ENCODE results near the gene SEMA3F. TPM values are rescaled to one million over a fixed set of nuclear protein-coding genes. Genes with fewer than 3 reads are reported as not detected.

The SEMA3F gene
- total RNA-seq, 1 donor from 2014 or later: 12.3 TPM

- intact Hi-C loops (cut with DNase I): no loop called here
- ATAC-seq (no peak), DNase-seq (ENCODE audit: missing footprints) (peak; percentile 53)
Observed at GRCh38 chr3:50127251-50127691, 27.9 kb upstream of the SEMA3F start.

DNA sequence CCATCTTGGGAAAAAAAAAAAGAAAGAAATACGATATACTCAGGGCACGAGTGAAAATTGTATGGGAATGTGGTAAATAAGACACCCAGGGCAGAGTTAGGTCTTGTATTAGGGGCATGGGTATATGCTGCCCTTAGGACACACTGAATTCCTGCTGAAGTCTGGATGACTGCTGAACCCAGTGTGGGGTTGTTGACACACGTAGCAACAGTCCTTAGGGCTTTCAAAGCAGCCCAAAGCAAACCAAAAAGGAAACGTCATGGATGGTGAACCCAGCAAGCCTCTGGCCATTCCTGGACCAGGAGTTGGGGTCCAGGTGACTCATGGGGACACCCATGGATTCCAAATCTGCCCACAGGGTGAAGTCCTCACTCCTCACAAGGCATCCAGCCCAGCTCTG lies 27.1 kb upstream of the SEMA3F start:
- DNase-seq (ENCODE audit: missing footprints) (no peak), ATAC-seq (no peak)
- intact Hi-C loops (cut with DNase I): no loop called here

- DNase-seq (ENCODE audit: missing footprints) (peak; percentile 2), ATAC-seq (no peak)
- intact Hi-C loops (cut with DNase I): no loop called here
Observed at GRCh38 chr3:50130436-50130835, 24.7 kb upstream of the SEMA3F start.

GRCh38 chr3:50132421-50133282 lies 22.5 kb upstream of the SEMA3F start:
- DNase-seq (ENCODE audit: missing footprints) (peak; percentile 31), ATAC-seq (no peak)
- intact Hi-C loops (cut with DNase I): no loop called here

DNA sequence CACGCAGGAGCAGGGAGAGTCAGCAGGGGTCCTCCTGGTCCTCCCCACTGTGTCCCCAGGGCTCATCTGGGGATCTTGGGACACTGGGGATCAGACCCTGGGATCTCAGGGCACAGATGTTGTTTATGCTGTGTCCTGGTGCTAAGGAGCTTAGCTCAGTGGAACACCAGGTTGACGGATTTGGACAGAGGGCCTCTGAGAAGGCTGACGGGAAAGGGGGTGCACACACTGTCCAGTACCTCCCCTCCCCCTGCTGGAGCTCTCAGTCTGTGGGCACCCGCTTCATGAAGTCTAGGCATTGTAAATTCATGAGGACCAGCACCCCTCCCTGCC lies 21.9 kb upstream of the SEMA3F start:
- ATAC-seq (no peak), DNase-seq (ENCODE audit: missing footprints) (no peak)
- intact Hi-C loops (cut with DNase I): no loop called here

DNA sequence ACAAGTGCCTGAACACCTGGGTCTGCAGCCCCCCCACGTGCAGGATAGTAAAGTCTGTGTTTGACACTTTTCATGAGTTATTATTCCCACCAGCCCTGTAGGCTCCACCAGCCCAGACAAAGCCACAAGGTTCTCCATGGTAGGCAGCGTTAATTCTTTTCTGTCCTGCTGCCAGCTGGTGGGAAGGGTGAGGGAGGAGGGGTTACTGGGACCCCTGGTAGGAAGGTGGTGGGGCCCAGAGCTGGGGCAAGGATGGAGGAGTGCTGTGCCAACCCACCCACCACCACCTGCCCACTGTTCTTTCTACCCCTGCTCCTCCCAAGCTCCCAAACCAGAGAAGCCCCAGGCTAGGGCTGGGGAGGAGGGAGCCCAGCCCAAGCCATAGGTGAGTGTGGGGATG lies 20.8 kb upstream of the SEMA3F start:
- DNase-seq (ENCODE audit: missing footprints) (peak; percentile 8), ATAC-seq (no peak)

DNA sequence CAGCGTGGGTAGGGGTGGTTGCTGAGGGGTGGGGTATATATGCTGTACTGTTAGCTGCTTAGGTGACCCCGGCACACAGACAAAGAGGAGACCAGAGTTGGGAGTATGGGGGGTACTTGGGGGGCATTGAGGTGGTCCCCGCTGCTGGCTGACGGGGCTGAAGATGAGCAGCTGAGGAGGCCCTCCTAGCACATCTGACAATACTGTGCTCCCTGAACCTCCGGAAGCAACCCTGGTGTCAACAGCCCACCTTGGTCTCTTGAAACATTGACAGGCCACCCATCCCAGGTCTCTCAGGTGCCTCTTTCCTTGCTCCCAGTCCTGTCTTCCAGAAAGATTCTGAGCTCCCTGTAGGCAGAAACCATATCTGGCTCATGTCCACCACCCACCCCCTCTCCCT lies 19.2 kb upstream of the SEMA3F start:
- ATAC-seq (no peak), DNase-seq (ENCODE audit: missing footprints) (peak; percentile 5)
- intact Hi-C loops (cut with DNase I): no loop called here

More for the DNA sequence above, 20.8 kb upstream of the SEMA3F start:
- intact Hi-C loops (cut with DNase I): no loop called here

- intact Hi-C loops (cut with DNase I): no loop called here
- ATAC-seq (peak; percentile 70), DNase-seq (ENCODE audit: missing footprints) (peak; percentile 39)
Observed at GRCh38 chr3:50136714-50137405, 18.3 kb upstream of the SEMA3F start.

- intact Hi-C loops (cut with DNase I): no loop called here
- DNase-seq (ENCODE audit: missing footprints) (peak; percentile 15), ATAC-seq (no peak)
Observed at GRCh38 chr3:50137531-50137930, 17.6 kb upstream of the SEMA3F start.

DNA sequence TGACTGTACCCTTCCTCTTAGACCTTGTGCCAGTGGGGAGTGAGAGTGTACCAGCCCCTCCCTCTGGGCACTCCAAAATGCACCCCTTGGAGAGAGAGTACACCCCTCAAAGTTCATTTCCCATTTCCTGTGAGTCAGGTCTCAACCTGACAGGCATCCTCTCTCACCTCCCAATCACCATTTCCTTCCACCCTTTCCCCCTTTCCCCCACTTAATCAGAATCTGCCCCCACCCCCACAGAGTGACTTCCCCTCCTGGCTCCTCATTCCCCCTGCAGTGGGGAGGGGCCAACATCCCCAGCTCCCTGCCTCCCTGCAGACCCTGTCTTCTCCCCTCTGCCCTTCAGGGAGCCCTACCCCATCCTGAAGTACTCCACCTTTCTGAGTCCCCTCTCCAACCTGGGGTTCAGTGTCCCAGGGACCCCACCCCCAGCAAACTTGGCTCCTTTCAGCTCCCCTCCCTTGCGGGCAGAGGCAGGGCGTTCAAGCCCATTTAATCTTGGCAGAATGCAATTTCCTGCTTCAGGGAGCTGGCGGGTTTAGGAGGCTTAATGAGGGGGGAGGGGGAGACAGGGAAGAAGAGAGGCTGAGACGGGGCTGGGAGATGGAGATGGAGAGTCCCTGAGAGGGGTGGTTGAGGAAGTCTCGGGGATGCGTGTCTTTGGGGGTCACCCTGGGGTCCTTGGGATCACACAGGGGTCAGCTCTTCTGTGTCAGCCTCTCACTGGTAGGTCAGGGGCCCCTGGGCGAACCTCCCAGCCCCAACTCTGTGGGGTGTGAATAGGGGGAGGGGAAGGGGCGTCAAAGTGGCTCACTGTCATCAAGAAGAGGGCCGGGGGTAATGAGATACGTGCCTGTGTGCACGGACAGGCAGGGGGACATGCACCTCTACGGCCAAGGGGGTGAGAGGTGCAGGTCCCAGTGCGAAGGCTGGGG lies 16.6 kb upstream of the SEMA3F start:
- intact Hi-C loops (cut with DNase I): no loop called here
- no peak for ATAC-seq
- DNase-seq (ENCODE audit: missing footprints): peak; percentile 4

GRCh38 chr3:50139308-50139707 lies 15.8 kb upstream of the SEMA3F start:
- intact Hi-C loops (cut with DNase I): no loop called here
- ATAC-seq (no peak), DNase-seq (ENCODE audit: missing footprints) (no peak)

DNA sequence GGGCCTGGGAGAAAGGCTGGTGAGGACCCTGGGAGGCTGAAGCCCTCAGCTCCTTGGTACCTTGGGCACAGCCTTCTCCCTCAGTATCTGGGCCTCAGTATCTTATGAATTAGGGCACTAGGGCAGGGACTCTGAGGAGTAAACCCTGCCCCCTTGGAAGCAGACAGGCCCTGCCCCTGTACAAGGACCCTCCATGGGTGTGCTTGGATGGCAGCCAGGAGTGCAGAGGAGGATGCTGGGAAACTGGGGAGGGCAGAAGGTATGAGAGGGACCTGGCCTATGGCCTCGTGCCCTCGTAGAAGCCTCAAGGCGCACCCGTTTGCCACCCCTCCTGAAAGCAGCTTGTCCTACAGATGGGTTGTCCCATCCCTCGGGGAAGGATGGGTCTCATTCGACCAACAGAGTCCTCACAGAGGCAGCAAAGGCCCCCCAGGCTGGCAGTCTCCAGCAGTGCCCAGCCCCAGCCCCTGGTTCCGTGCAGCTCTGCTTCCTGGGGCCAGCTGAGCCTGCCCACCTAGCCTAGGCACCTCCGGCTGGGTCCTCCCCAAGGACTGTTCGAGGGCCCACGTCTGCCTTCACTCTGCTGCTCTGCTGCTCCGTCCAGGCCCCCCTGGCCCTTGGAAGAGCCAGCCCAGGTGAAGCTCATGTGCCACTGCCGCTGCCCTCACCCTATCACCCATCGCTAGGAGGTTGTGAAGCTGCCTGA lies 15.3 kb upstream of the SEMA3F start:
- intact Hi-C loops (cut with DNase I): no loop called here
- ATAC-seq (no peak), DNase-seq (ENCODE audit: missing footprints) (no peak)

- intact Hi-C loops (cut with DNase I): no loop called here
Observed at GRCh38 chr3:50140990-50141389, 14.1 kb upstream of the SEMA3F start.

GRCh38 chr3:50146316-50146901 lies 8.7 kb upstream of the SEMA3F start:
- no peak for DNase-seq (ENCODE audit: missing footprints)

More at GRCh38 chr3:50140990-50141389, 14.1 kb upstream of the SEMA3F start:
- no peak for DNase-seq (ENCODE audit: missing footprints)
- no peak for ATAC-seq

DNA sequence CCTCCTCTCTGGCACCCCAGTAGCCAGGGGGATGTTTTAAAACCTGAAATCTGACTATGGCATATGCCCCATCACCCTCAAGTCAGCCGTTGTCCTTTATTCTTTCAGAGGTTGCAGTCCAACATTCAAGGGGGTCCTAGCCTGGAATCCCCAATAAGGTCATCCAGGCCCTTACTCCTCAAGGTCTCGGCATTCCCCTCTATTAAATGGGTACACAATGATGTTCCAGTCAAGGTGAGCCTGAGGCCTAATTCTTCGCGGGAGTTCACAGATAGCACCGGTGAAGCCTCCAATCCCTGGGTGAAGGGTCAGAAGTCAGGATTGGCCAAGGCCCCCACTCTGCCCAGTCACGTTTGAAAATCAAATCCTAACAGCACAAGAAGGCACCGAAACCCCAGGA lies 8.1 kb upstream of the SEMA3F start:
- DNase-seq (ENCODE audit: missing footprints): no peak
- no peak for ATAC-seq
- intact Hi-C loops (cut with DNase I): no loop called here

More at GRCh38 chr3:50146316-50146901, 8.7 kb upstream of the SEMA3F start:
- intact Hi-C loops (cut with DNase I): no loop called here
- ATAC-seq: no peak

GRCh38 chr3:50147447-50147846 lies 7.7 kb upstream of the SEMA3F start:
- DNase-seq (ENCODE audit: missing footprints): no peak
- intact Hi-C loops (cut with DNase I): no loop called here
- ATAC-seq: no peak

DNA sequence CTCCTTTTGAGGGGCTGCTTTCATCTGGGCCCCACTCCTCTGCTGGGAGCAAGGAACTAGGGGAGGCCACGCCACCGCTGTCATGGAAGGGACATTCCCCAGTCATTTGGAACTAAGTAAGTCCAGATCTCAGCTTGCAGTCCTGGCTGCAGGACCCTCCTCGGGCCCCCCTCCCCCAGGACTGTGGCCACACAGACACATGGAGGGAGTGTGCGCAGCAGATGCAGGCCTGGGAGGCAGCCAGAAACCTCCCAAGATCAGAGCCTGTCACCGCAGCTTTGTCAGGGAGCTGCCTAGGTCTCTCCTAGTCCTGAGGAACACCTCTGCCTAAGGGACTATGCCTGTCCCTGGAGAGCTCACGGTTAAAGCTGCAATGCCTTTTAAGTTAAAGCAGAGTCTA lies 7.3 kb upstream of the SEMA3F start:
- intact Hi-C loops (cut with DNase I): no loop called here

GRCh38 chr3:50150404-50150750 lies 4.7 kb upstream of the SEMA3F start:
- DNase-seq (ENCODE audit: missing footprints) (no peak), ATAC-seq (no peak)
- intact Hi-C loops (cut with DNase I): no loop called here

More for the DNA sequence above, 7.3 kb upstream of the SEMA3F start:
- DNase-seq (ENCODE audit: missing footprints) (no peak), ATAC-seq (no peak)
